Psoas muscle (tissue), 8 donors: Measurements from ENCODE around the gene BUD31. TPM values are rescaled to one million over a fixed set of nuclear protein-coding genes. Genes with fewer than 3 reads are reported as not detected.

Experiments
- ATAC-seq, 4 donors: fragments of 200-7000 bp; cut with Tn5 transposase; one replicate each; pipeline ENCODE4 v1.9.1; 2020; ENCODE audit warnings: moderate library complexity in 3 of 4, mild to moderate bottlenecking in 2 of 4
- DNase-seq, 2 donors: peaks; one replicate each; pipeline ENCODE4 v3.0.0-alpha.2; 2020
- H3K27ac ChIP-seq: fragments of 200-600 bp; one replicate; pipeline ENCODE4 v1.8.0; 2022
- H3K27me3 ChIP-seq, 3 donors: fragments of 200-600 bp in 1 of 3; one replicate each; pipeline versions ENCODE4 v1.6.1 to v1.8.0; 2013 to 2022; ENCODE audit warnings: low read length in 2 of 3, mild to moderate bottlenecking in 2 of 3, moderate library complexity in 1 of 3; ENCODE audit not compliant: insufficient read depth in 3 of 3
- H3K36me3 ChIP-seq, 2 donors: fragments of 200-600 bp in 1 of 2; one replicate each; pipeline versions ENCODE4 v1.6.1 to v1.8.0; 2013 to 2022; ENCODE audit warnings: low read depth in 1 of 2, mild to moderate bottlenecking in 1 of 2, moderate library complexity in 1 of 2; ENCODE audit not compliant: insufficient read depth in 1 of 2
- H3K4me1 ChIP-seq: fragments of 200-600 bp; one replicate; pipeline ENCODE4 v1.8.0; 2022
- H3K4me3 ChIP-seq: fragments of 200-600 bp; one replicate; pipeline ENCODE4 v1.8.0; 2022; ENCODE audit warnings: mild to moderate bottlenecking
- H3K9me3 ChIP-seq: fragments of 200-600 bp; one replicate; pipeline ENCODE4 v1.8.0; 2022
- CTCF ChIP-seq: fragments of 200-600 bp; IDR thresholded peaks from one replicate; pipeline ENCODE4 v1.8.0; 2022; ENCODE audit warnings: antibody characterized with exemption
- WGBS, 3 donors: extraction: QIAGEN DNeasy Blood & Tissue Kit; methylation state at CpG; one replicate each; pipeline versions ENCODE4 v1.1.6 to v1.1.7; 2013; 5-methylcytosine and 5-hydroxymethylcytosine counted together
- intact Hi-C, 2 donors: fragments of 100-400 bp; cut with DNase I; formaldehyde crosslinking; loops; one replicate each; pipeline versions ENCODE4 v1.11.0 to v1.14.2; 2022
- long read RNA-seq, 2 donors: library from polyadenylated mRNA; unstranded; transcript quantifications; one replicate each; pipeline ENCODE4 v2.0.0, GENCODE V29; 2021
- polyA plus RNA-seq, 3 donors: library from polyadenylated mRNA; stranded (reverse); fragments of 200-250 nt; gene quantifications; one replicate each; pipeline ENCODE4 v1.2.3, GENCODE V29; 2013
- total RNA-seq, 4 donors: library from RNA; stranded (reverse); fragmentation: NEBNext Ultra II Directional in 2 of 4; extraction: Animal tissue kit (Norgen Biotek cat#: 25700) in 2 of 4; gene quantifications; one replicate each; pipeline versions ENCODE4 v1.2.1 to v1.2.4, GENCODE V29; 2021 to 2023
- donor health status: healthy with polysubstance abuse.
- donor health status: DM: no; HTN: no; CAD: no; lungs with moderate emphysema.
- donor health status: Bipolar disorder and iron deficiency.
- donor health status: healthy.
- donor health status: DM: yes; HTN: yes; CAD: no.
- donor health status: DM: no; HTN: no; CAD: no.
- donor health status: DM: no; HTN: no; CAD: no.
- donor health status: DM: yes; HTN: yes; CAD: no.

Gene BUD31
- total RNA-seq (10 to 100 TPM; 30.2 to 49.1 (median 39.8) TPM), polyA plus RNA-seq (100 to 1,000 TPM in 1 of 3 donors, 10 to 100 TPM in 2; 46.8 to 115 (median 88.0) TPM)
- long read RNA-seq, donor 1, transcript BUD31-202 (6 exons, 1,139 nt) = major isoform, 10 of 15 reads
- long read RNA-seq, donor 1, partial matches to known transcripts = 1 of 15 reads
- long read RNA-seq, donor 1, other reads (novel, unspliced or antisense) = 1 of 15 reads
- long read RNA-seq, donor 2, transcript BUD31-201 (6 exons, 1,035 nt) = minor isoform, 12 of 60 reads
- long read RNA-seq, donor 2, transcript BUD31-202 (6 exons, 1,139 nt) = major isoform, 34 of 60 reads
- long read RNA-seq, donor 2, partial matches to known transcripts = 5 of 60 reads
- long read RNA-seq, donor 2, other reads (novel, unspliced or antisense) = 9 of 60 reads

GRCh38 chr7:99408379-99409191 is at the start of gene BUD31, which contains the start of gene PDAP1:
BUD31 (plus strand) TSS chr7:99408969; CDS start chr7:99411093, 2,124 bp downstream.
PDAP1 (minus strand) TSS chr7:99408597; CDS start chr7:99408548, 49 bp downstream.
- intact Hi-C loops = no loop called here

GRCh38 chr7:99359465-99360154 is 49.2 kb upstream of the BUD31 start:
- TF ChIP-seq CTCF = no peak
- DNase-seq = no peak
- Histone ChIP-seq H3K4me1 (no peaks in the 10 kb centered on the region), H3K9me3 (no peaks in the 10 kb centered on the region), H3K36me3 (peaks cover 8 to 98% of the 10 kb centered on the region in 2 donors), H3K4me3 (no peak overlapping the region), H3K27me3 (no peaks in the 10 kb centered on the region), H3K27ac (no peak overlapping the region)
- ATAC-seq = no peak
- WGBS, 3 donors = 86 to 89% (median 88%) methylated on average over 22 of the region's 22 CpGs
- intact Hi-C loops = no loop called here

More at GRCh38 chr7:99408379-99409191, at the start of gene BUD31, which contains the start of gene PDAP1:
- Histone ChIP-seq H3K4me3 (peak within 1 kb of the TSS; percentile 95), H3K36me3 (peaks cover 9 to 55% of the 10 kb centered on the region in 2 donors), H3K4me1 (peaks cover 29% of the 10 kb centered on the region), H3K9me3 (no peaks in the 10 kb centered on the region), H3K27ac (peak within 1 kb of the TSS; percentile 88), H3K27me3 (no peaks in the 10 kb centered on the region)
- no peak for TF ChIP-seq CTCF
- WGBS, 3 donors = 0% methylated on average over 62 to 72 of the region's 72 CpGs
- peak; percentile 95 to 98 for DNase-seq
- ATAC-seq = peak; percentile 94 to 96 (median 94)

GRCh38 chr7:99362801-99363200 is 46.0 kb upstream of the BUD31 start:
- intact Hi-C loops = no loop called here
- no peak for DNase-seq

More at GRCh38 chr7:99362801-99363200, 46.0 kb upstream of the BUD31 start:
- Histone ChIP-seq H3K27me3 (no peaks in the 10 kb centered on the region), H3K36me3 (peaks cover 3 to 98% of the 10 kb centered on the region in 2 donors), H3K4me1 (no peaks in the 10 kb centered on the region), H3K4me3 (no peak overlapping the region), H3K9me3 (no peaks in the 10 kb centered on the region), H3K27ac (no peak overlapping the region)
- no peak for TF ChIP-seq CTCF
- 88 to 89% (median 89%) methylated on average over 3 of the region's 3 CpGs for WGBS, 3 donors
- ATAC-seq = no peak
